ENCODE measurements around the gene ZSCAN12. TPM values are rescaled to one million over a fixed set of nuclear protein-coding genes. Genes with fewer than 3 reads are reported as not detected.

Gene ZSCAN12
- 12.6 and 12.7 TPM in 2 replicates for total RNA-seq (2021)
- long read RNA-seq, partial matches to known transcripts, result 44 of 84 reads
- long read RNA-seq, other reads (novel, unspliced or antisense), result 38 of 84 reads

GRCh38 chr6:28399350-28400121, at the start of gene ZSCAN12:
ZSCAN12 (minus strand) TSS chr6:28399747; CDS start chr6:28398405, 1,342 bp downstream.
- Histone ChIP-seq H2AFZ (ENCODE audit: low read length) (peak within 1 kb of the TSS; percentile 90), H3K79me2 (ENCODE audit: insufficient read depth, low read length) (peaks cover 4% of the 10 kb centered on the region; the same call in 1 of the 2 replicates), H4K8ac (replicated peaks; ENCODE audit: insufficient read length, low read depth, low read length) (no peak within 1 kb of the TSS), H3K4ac (ENCODE audit: low read depth, low read length) (no peak within 1 kb of the TSS), H3K56ac (ENCODE audit: insufficient read length, low read depth, low read length) (no peak within 1 kb of the TSS), H2BK20ac (ENCODE audit: low read depth, low read length, poor library complexity, severe bottlenecking) (no peak within 1 kb of the TSS), H3K4me2 (ENCODE audit: insufficient read depth, insufficient read length, low read length) (peak within 1 kb of the TSS; percentile 77), H3K79me1 (ENCODE audit: insufficient read depth, low read depth, low read length, poor library complexity, severe bottlenecking) (peaks cover 3% of the 10 kb centered on the region), H4K20me1 (ENCODE audit: control insufficient read depth, insufficient read depth, insufficient read length) (no peaks in the 10 kb centered on the region), H3K27ac (ENCODE audit: insufficient read length, low read depth, low read length) (peak within 1 kb of the TSS; percentile 50), H2AK5ac (ENCODE audit: insufficient read length, low read length) (no peak within 1 kb of the TSS), H3K27me3 (ENCODE audit: insufficient read depth, low read length) (no peaks in the 10 kb centered on the region; the same call in 1 of the 2 replicates), H3K18ac (ENCODE audit: insufficient read length, low read depth, low read length) (peak within 1 kb of the TSS; percentile 86), H3K9me3 (ENCODE audit: control insufficient read depth, low read depth, low read length) (no peaks in the 10 kb centered on the region), H2BK12ac (ENCODE audit: insufficient read length, low read depth, low read length) (peak within 1 kb of the TSS; percentile 5), H3K23ac (ENCODE audit: insufficient read length, low read depth, low read length) (no peak within 1 kb of the TSS), H4K5ac (ENCODE audit: insufficient read length, low read depth, low read length) (no peak within 1 kb of the TSS), H4K91ac (ENCODE audit: insufficient read length, low read depth, low read length) (no peak within 1 kb of the TSS), H2BK5ac (ENCODE audit: insufficient read length, low read length) (no peak within 1 kb of the TSS), H2BK15ac (ENCODE audit: low read depth, low read length) (no peak within 1 kb of the TSS), H3K9ac (ENCODE audit: extremely low read depth, insufficient read length, low read length) (peak within 1 kb of the TSS; percentile 91), H3T11ph (ENCODE audit: low read length) (no peak within 1 kb of the TSS), H3K4me1 (ENCODE audit: insufficient read depth, low read length) (peaks cover 5% of the 10 kb centered on the region; the same call in 1 of the 2 replicates), H3K14ac (ENCODE audit: insufficient read depth, low read length) (peak within 1 kb of the TSS; percentile 94), H3K23me2 (ENCODE audit: insufficient read length, low read depth, low read length, poor library complexity, severe bottlenecking) (no peaks in the 10 kb centered on the region), H2BK120ac (ENCODE audit: low read depth, low read length, poor library complexity, severe bottlenecking) (no peak within 1 kb of the TSS)
- WGBS (ENCODE audit: extremely low coverage, insufficient read length, low lambda C conversion rate), result no CpG with 5 or more reads among the region's 49 CpGs
- peak; percentile 73 for TF ChIP-seq CTCF (conservative IDR thresholded peaks at IDR 0.05)
- Mint-ChIP-seq H3K9me3 (no peaks in the 10 kb centered on the region), H3K36me3 (ENCODE audit: insufficient read depth in 1 of 3, low read depth in 3 of 3) (peaks cover 20 to 35% (median 34%) of the 10 kb centered on the region in 3 experiments; a peak in 6 of 7 replicates), H3K4me1 (peaks cover 25 to 27% of the 10 kb centered on the region in 2 experiments), H3K27me3 (ENCODE audit: low read depth) (peaks cover 38% of the 10 kb centered on the region), H3K27ac (peak within 1 kb of the TSS; percentile 92 to 99 (median 97); a peak in 6 of 7 replicates), H3K4me3 (peak within 1 kb of the TSS; percentile 91 to 96)
- peak; percentile 84 for DNase-seq

Measured in H9 (cell line).